ENCODE results near the gene TNPO3.

Gene TNPO3

GRCh38 chr7:129083525-129083924 is 28.6 kb upstream of the TNPO3 start:
- TF ChIP-seq CTCF (IDR thresholded peaks at IDR 0.05; ENCODE audit: low read depth, low read length, missing control alignments), result no peak
- no peak overlapping the region for H3K4me3 ChIP-seq (ENCODE audit: low read depth, low read length)
- DNase-seq (ENCODE audit: low read depth), result no peak

GRCh38 chr7:129078455-129078854 is 23.5 kb upstream of the TNPO3 start:
- H3K4me3 ChIP-seq (ENCODE audit: low read depth, low read length), result no peak overlapping the region
- no peak for DNase-seq (ENCODE audit: low read depth)
- no peak for TF ChIP-seq CTCF (IDR thresholded peaks at IDR 0.05; ENCODE audit: low read depth, low read length, missing control alignments)

GRCh38 chr7:129076886-129077285 is 22.0 kb upstream of the TNPO3 start:
- DNase-seq (ENCODE audit: low read depth), result no peak
- TF ChIP-seq CTCF (IDR thresholded peaks at IDR 0.05; ENCODE audit: low read depth, low read length, missing control alignments), result no peak
- H3K4me3 ChIP-seq (ENCODE audit: low read depth, low read length), result no peak overlapping the region

- DNase-seq (ENCODE audit: low read depth), result no peak
- no peak overlapping the region for H3K4me3 ChIP-seq (ENCODE audit: low read depth, low read length)
- no peak for TF ChIP-seq CTCF (IDR thresholded peaks at IDR 0.05; ENCODE audit: low read depth, low read length, missing control alignments)
These were observed 20.1 kb upstream of the TNPO3 start for GRCh38 chr7:129074994-129075393.

- TF ChIP-seq CTCF (IDR thresholded peaks at IDR 0.05; ENCODE audit: low read depth, low read length, missing control alignments), result no peak
- DNase-seq (ENCODE audit: low read depth), result no peak
- no peak overlapping the region for H3K4me3 ChIP-seq (ENCODE audit: low read depth, low read length)
These were observed 19.5 kb upstream of the TNPO3 start for GRCh38 chr7:129074361-129074871.

- TF ChIP-seq CTCF (IDR thresholded peaks at IDR 0.05; ENCODE audit: low read depth, low read length, missing control alignments), result no peak
- DNase-seq (ENCODE audit: low read depth), result no peak
- H3K4me3 ChIP-seq (ENCODE audit: low read depth, low read length), result no peak overlapping the region
These were observed 18.8 kb upstream of the TNPO3 start for GRCh38 chr7:129073738-129074137.

GRCh38 chr7:129073204-129073603 is 18.3 kb upstream of the TNPO3 start:
- no peak overlapping the region for H3K4me3 ChIP-seq (ENCODE audit: low read depth, low read length)
- TF ChIP-seq CTCF (IDR thresholded peaks at IDR 0.05; ENCODE audit: low read depth, low read length, missing control alignments), result no peak
- DNase-seq (ENCODE audit: low read depth), result no peak
